ENCODE results near the gene TTC34.

The TTC34 gene

DNA sequence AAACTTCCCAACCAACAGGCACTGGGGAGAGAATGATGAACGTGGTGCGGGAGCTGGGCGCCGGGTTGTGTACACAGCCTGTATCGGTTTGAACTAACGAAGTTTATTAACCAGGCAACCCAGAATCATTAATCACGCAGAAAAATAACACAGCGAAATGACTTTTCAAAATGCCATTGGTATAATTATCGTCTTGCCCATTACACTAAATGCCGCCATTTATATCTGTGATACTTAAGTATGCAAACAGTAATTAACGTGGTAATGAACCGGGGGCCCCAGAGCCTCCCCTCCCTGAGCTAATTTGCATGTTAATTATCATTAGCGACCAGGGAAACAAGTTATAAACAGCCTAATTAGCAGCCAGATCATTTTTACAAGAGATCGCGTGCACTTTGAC is 5.1 kb upstream of the TTC34 start:
- no peak overlapping the region for H2BK5ac ChIP-seq (ENCODE audit: low read depth, low read length, poor library complexity)
- no peak overlapping the region for H2AK5ac ChIP-seq (ENCODE audit: low read length)
- no peak overlapping the region for H3K4ac ChIP-seq (ENCODE audit: low read depth, low read length)
- H2BK12ac ChIP-seq (ENCODE audit: low read length), result no peak overlapping the region
- no peak overlapping the region for H2BK120ac ChIP-seq (ENCODE audit: insufficient read depth, low read length, poor library complexity)
- H3K9ac ChIP-seq (ENCODE audit: low read length), result no peak overlapping the region
- H3K14ac ChIP-seq (ENCODE audit: low read length), result no peak overlapping the region
- H3K23ac ChIP-seq (ENCODE audit: low read length), result no peak overlapping the region
- H3K4me1 ChIP-seq (ENCODE audit: control insufficient read depth in 1 of 2, insufficient read depth in 2 of 2, low read length in 2 of 2), result no peaks in the 10 kb centered on the region
- H4K91ac ChIP-seq (ENCODE audit: low read depth, low read length), result no peak overlapping the region
- H2AFZ ChIP-seq (ENCODE audit: insufficient read depth, low read length, poor library complexity), result no peak overlapping the region
- no peaks in the 10 kb centered on the region for H3K36me3 ChIP-seq (ENCODE audit: control insufficient read depth in 1 of 2, insufficient read depth in 2 of 2, low read length in 2 of 2)
- H3K18ac ChIP-seq (ENCODE audit: low read length), result no peak overlapping the region
- no peaks in the 10 kb centered on the region for H3K79me1 ChIP-seq (ENCODE audit: low read length)
- no peak overlapping the region for H3K4me3 ChIP-seq (ENCODE audit: low read depth, low read length)
- no peak overlapping the region for H3K4me2 ChIP-seq (ENCODE audit: low read length)
- no peak for DNase-seq
- H3K9me3 ChIP-seq (ENCODE audit: insufficient read depth, low read depth, low read length), result peaks cover 68% of the 10 kb centered on the region
- H3K27me3 ChIP-seq (ENCODE audit: insufficient read depth, low read length), result no peaks in the 10 kb centered on the region
- WGBS (ENCODE audit: extremely low coverage, insufficient coverage, insufficient read length), result no CpG with 5 or more reads among the region's 15 CpGs
- H3K27ac ChIP-seq (ENCODE audit: low read depth, low read length), result no peak overlapping the region
- no peak overlapping the region for H4K8ac ChIP-seq (ENCODE audit: low read depth, low read length)
- H4K12ac ChIP-seq (ENCODE audit: low read depth, low read length), result no peak overlapping the region
- no peaks in the 10 kb centered on the region for H3K79me2 ChIP-seq (ENCODE audit: control insufficient read depth, insufficient read depth, low read length, poor library complexity)

DNA sequence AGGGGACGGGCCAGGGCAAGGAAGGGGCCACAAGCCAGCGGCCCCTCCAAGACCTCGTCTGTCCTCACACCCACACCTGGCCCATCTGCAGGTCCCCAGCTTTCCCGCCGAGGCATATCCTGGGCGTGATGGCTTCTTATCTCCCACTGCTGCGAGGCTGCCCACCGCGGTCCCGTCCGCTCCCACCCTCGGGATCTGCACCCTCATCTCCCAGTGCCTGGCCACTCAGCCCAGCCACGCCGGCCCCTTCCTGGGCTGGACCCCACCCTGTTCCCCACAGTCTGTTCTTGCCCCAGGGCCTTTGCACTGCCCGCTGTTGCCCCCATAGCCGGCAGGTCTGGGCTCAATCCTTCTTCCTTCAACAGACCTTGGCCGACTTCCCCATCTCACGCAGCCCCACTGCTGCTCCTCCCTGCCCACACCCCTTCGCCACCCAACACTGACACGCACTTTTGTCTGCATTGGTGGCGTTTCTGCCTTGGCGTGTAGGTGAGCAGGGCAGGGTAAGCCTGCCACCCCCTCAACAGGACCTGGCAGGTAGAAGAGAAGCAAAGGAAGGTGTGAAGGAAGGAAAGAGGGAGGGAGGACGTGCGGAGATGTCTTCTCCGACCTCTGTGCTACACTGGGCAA is 4.4 kb upstream of the TTC34 start:
- H3K14ac ChIP-seq (ENCODE audit: low read length), result no peak overlapping the region
- H3K4me2 ChIP-seq (ENCODE audit: low read length), result no peak overlapping the region
- H3K79me2 ChIP-seq (ENCODE audit: control insufficient read depth, insufficient read depth, low read length, poor library complexity), result no peaks in the 10 kb centered on the region
- no peaks in the 10 kb centered on the region for H3K79me1 ChIP-seq (ENCODE audit: low read length)
- no peak overlapping the region for H2AFZ ChIP-seq (ENCODE audit: insufficient read depth, low read length, poor library complexity)
- no peaks in the 10 kb centered on the region for H3K4me1 ChIP-seq (ENCODE audit: control insufficient read depth in 1 of 2, insufficient read depth in 2 of 2, low read length in 2 of 2)
- DNase-seq, result no peak
- no peak overlapping the region for H3K9ac ChIP-seq (ENCODE audit: low read length)
- no peak overlapping the region for H3K18ac ChIP-seq (ENCODE audit: low read length)
- no peaks in the 10 kb centered on the region for H3K36me3 ChIP-seq (ENCODE audit: control insufficient read depth in 1 of 2, insufficient read depth in 2 of 2, low read length in 2 of 2)
- no peak overlapping the region for H2BK12ac ChIP-seq (ENCODE audit: low read length)
- H2AK5ac ChIP-seq (ENCODE audit: low read length), result no peak overlapping the region
- H3K9me3 ChIP-seq (ENCODE audit: insufficient read depth, low read depth, low read length), result peaks cover 62% of the 10 kb centered on the region
- no peak overlapping the region for H2BK120ac ChIP-seq (ENCODE audit: insufficient read depth, low read length, poor library complexity)
- no peak overlapping the region for H3K4ac ChIP-seq (ENCODE audit: low read depth, low read length)
- no peaks in the 10 kb centered on the region for H3K27me3 ChIP-seq (ENCODE audit: insufficient read depth, low read length)
- WGBS (ENCODE audit: extremely low coverage, insufficient coverage, insufficient read length), result no CpG with 5 or more reads among the region's 25 CpGs
- H2BK5ac ChIP-seq (ENCODE audit: low read depth, low read length, poor library complexity), result no peak overlapping the region
- H3K4me3 ChIP-seq (ENCODE audit: low read depth, low read length), result no peak overlapping the region
- no peak overlapping the region for H3K27ac ChIP-seq (ENCODE audit: low read depth, low read length)
- no peak overlapping the region for H4K8ac ChIP-seq (ENCODE audit: low read depth, low read length)
- no peak overlapping the region for H3K23ac ChIP-seq (ENCODE audit: low read length)
- no peak overlapping the region for H4K91ac ChIP-seq (ENCODE audit: low read depth, low read length)
- no peak overlapping the region for H4K12ac ChIP-seq (ENCODE audit: low read depth, low read length)

- Histone ChIP-seq H3K4me3 (ENCODE audit: low read depth, low read length) (no peak overlapping the region), H3K4me1 (ENCODE audit: control insufficient read depth in 1 of 2, insufficient read depth in 2 of 2, low read length in 2 of 2) (no peaks in the 10 kb centered on the region), H3K9me3 (ENCODE audit: insufficient read depth, low read depth, low read length) (peaks cover 54% of the 10 kb centered on the region), H2BK12ac (ENCODE audit: low read length) (no peak overlapping the region), H4K91ac (ENCODE audit: low read depth, low read length) (no peak overlapping the region), H3K14ac (ENCODE audit: low read length) (no peak overlapping the region), H2AFZ (ENCODE audit: insufficient read depth, low read length, poor library complexity) (no peak overlapping the region), H3K23ac (ENCODE audit: low read length) (no peak overlapping the region), H4K12ac (ENCODE audit: low read depth, low read length) (no peak overlapping the region), H3K36me3 (ENCODE audit: control insufficient read depth in 1 of 2, insufficient read depth in 2 of 2, low read length in 2 of 2) (no peaks in the 10 kb centered on the region), H3K4ac (ENCODE audit: low read depth, low read length) (no peak overlapping the region), H2BK120ac (ENCODE audit: insufficient read depth, low read length, poor library complexity) (no peak overlapping the region), H3K27ac (ENCODE audit: low read depth, low read length) (no peak overlapping the region), H3K79me1 (ENCODE audit: low read length) (no peaks in the 10 kb centered on the region), H3K27me3 (ENCODE audit: insufficient read depth, low read length) (no peaks in the 10 kb centered on the region), H2AK5ac (ENCODE audit: low read length) (no peak overlapping the region), H3K4me2 (ENCODE audit: low read length) (no peak overlapping the region), H2BK5ac (ENCODE audit: low read depth, low read length, poor library complexity) (no peak overlapping the region), H4K8ac (ENCODE audit: low read depth, low read length) (no peak overlapping the region), H3K9ac (ENCODE audit: low read length) (no peak overlapping the region), H3K18ac (ENCODE audit: low read length) (no peak overlapping the region), H3K79me2 (ENCODE audit: control insufficient read depth, insufficient read depth, low read length, poor library complexity) (no peaks in the 10 kb centered on the region)
- no CpG with 5 or more reads among the region's 19 CpGs for WGBS (ENCODE audit: extremely low coverage, insufficient coverage, insufficient read length)
- no peak for DNase-seq
Measured at GRCh38 chr1:2804628-2805351, 3.3 kb upstream of the TTC34 start.

DNA sequence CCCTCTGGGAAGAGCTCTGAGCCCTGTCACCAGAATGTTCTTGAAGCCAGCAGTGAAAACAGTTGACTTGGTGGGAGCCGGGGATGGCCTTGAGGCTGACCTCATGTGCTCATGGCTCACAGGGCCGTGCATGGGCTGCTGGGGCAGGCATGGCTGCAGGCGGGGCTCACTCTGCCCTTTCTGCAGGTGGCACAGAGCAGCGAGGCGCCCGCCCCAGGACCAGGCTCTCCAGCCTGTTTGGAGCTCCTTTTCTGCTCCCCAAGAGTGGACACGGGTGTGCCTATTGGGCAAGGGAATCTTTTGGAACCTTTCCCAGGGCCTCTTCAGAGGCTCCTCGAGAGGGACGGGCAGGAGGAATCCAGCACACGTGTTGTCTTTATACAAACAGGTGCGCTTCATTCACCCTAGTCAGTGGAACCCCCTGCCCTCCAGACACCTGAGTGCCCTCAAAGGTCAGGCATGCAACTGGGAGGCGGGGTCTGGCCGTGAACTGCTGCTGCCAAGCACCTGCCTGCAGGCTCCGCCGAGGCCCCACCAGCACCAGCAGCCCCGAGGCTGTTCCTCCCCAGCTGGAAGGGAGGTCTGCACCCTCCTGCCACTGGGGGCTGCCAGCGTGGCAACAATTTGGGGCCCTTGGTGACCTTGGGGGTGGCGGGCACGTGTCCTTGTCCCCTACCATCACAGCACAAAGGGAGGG is 2.6 kb upstream of the TTC34 start:
- Histone ChIP-seq H2AFZ (ENCODE audit: insufficient read depth, low read length, poor library complexity) (no peak overlapping the region), H3K27ac (ENCODE audit: low read depth, low read length) (no peak overlapping the region), H3K4me2 (ENCODE audit: low read length) (no peak overlapping the region), H3K27me3 (ENCODE audit: insufficient read depth, low read length) (no peaks in the 10 kb centered on the region), H2BK5ac (ENCODE audit: low read depth, low read length, poor library complexity) (no peak overlapping the region), H3K23ac (ENCODE audit: low read length) (no peak overlapping the region), H3K79me1 (ENCODE audit: low read length) (no peaks in the 10 kb centered on the region), H3K36me3 (ENCODE audit: control insufficient read depth in 1 of 2, insufficient read depth in 2 of 2, low read length in 2 of 2) (no peaks in the 10 kb centered on the region), H4K8ac (ENCODE audit: low read depth, low read length) (no peak overlapping the region), H3K9me3 (ENCODE audit: insufficient read depth, low read depth, low read length) (peaks cover 50% of the 10 kb centered on the region), H3K79me2 (ENCODE audit: control insufficient read depth, insufficient read depth, low read length, poor library complexity) (no peaks in the 10 kb centered on the region), H3K18ac (ENCODE audit: low read length) (no peak overlapping the region), H4K91ac (ENCODE audit: low read depth, low read length) (no peak overlapping the region), H4K12ac (ENCODE audit: low read depth, low read length) (no peak overlapping the region), H3K14ac (ENCODE audit: low read length) (no peak overlapping the region), H3K9ac (ENCODE audit: low read length) (no peak overlapping the region), H2BK120ac (ENCODE audit: insufficient read depth, low read length, poor library complexity) (no peak overlapping the region), H3K4ac (ENCODE audit: low read depth, low read length) (no peak overlapping the region), H2BK12ac (ENCODE audit: low read length) (no peak overlapping the region), H3K4me1 (ENCODE audit: control insufficient read depth in 1 of 2, insufficient read depth in 2 of 2, low read length in 2 of 2) (no peaks in the 10 kb centered on the region), H3K4me3 (ENCODE audit: low read depth, low read length) (no peak overlapping the region), H2AK5ac (ENCODE audit: low read length) (no peak overlapping the region)
- DNase-seq, result no peak
- no CpG with 5 or more reads among the region's 19 CpGs for WGBS (ENCODE audit: extremely low coverage, insufficient coverage, insufficient read length)
